ENCODE measurements around the gene PSMD13.

DNA sequence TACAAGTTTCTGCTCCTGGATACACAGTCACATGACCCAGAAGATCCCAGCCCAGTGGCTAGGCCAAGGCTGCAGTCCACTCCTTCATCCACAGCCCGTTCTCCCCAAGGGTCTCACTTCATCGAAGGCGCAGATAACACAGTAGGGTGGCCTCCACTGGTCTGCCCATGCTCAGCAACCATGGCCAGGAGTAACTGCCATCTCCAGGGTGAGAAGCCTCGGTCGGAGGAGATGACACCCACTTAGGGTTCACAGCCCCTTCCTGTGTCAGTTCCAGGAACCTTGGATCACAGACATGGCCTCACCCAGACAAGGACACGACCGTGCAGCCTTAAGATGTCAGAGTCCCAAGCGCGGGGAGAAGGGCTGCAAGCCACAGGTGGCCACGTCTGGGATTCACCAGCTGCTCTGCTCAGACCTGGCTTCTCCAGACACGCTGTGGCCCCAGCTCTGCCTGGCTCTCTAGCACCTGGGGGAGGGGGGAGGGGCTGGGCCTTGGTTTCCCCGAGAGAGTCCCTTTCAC, 32.1 kb upstream of the PSMD13 start:
- TF ChIP-seq CTCF (conservative IDR thresholded peaks at IDR 0.05 in 1 of 2, IDR thresholded peaks at IDR 0.05 in 1 of 2; ENCODE audit: extremely low read depth in 1 of 2, insufficient read depth in 1 of 2, low read depth in 1 of 2, low read length in 2 of 2), result no peak
- TF ChIP-seq EZH2 (IDR thresholded peaks at IDR 0.05; ENCODE audit: borderline replicate concordance, low read length), result no peak
